HEK293 (cell line): ENCODE measurements around the gene TMEM214.

Experiments used
- CTCF ChIA-PET: fragments of 350-600 bp; formaldehyde crosslinking; extraction: SDS; loops from one replicate; lab custom pipeline; 2021; ENCODE audit warnings: antibody characterized with exemption; lab: Yijun Ruan, JAX
- POLR2A ChIA-PET: fragments of 300-600 bp; formaldehyde crosslinking; extraction: SDS; loops from one replicate; lab custom pipeline; 2020; ENCODE audit warnings: antibody characterized with exemption, inconsistent platforms; lab: Yijun Ruan, JAX
- H3K27ac ChIP-seq: fragments of 200-500 bp; sonication (Bioruptor generic); 2 replicates; pipeline ENCODE4 v1.5.1; 2014; ENCODE audit warnings: low read depth, low read length, control low read depth, inconsistent platforms; ENCODE audit errors: extremely low read depth
- H3K36me3 ChIP-seq, 2 experiments: fragments of 200-500 bp in 1 of 2; sonication (Bioruptor generic) in 1 of 2; 1 replicate in 1 of 2; 2 replicates in 1 of 2; pipeline ENCODE4 v1.5.1; 2014 to 2017; ENCODE audit warnings: inconsistent platforms in 2 of 2, low read length in 2 of 2; ENCODE audit not compliant: control insufficient read depth in 2 of 2, insufficient read depth in 1 of 2
- H3K4me1 ChIP-seq: fragments of 200-500 bp; sonication (Bioruptor generic); 2 replicates; pipeline ENCODE4 v1.5.1; 2014; ENCODE audit warnings: mild to moderate bottlenecking, low read length, inconsistent platforms; ENCODE audit not compliant: control insufficient read depth, insufficient read depth
- H3K4me3 ChIP-seq: 2 replicates; pipeline ENCODE4 v1.5.1; 2011; ENCODE audit warnings: low read depth, mild to moderate bottlenecking, control low read depth, low read length, moderate library complexity
- H3K9me3 ChIP-seq: fragments of 200-500 bp; sonication (Bioruptor generic); 2 replicates; pipeline ENCODE4 v1.5.1; 2014; ENCODE audit warnings: low read depth, low read length, inconsistent platforms; ENCODE audit not compliant: control insufficient read depth, insufficient read depth
- EGR2 ChIP-seq: fragments of 450-650 bp; formaldehyde crosslinking; IDR thresholded peaks from 2 replicates; pipeline ENCODE4 v1.5.1; 2016; ENCODE audit warnings: low read depth, missing biosample characterization, missing genetic modification characterization
- IKZF3 ChIP-seq: fragments of 450-650 bp; IDR thresholded peaks from 2 replicates; pipeline ENCODE4 v1.5.0; 2018; ENCODE audit warnings: missing biosample characterization, mild to moderate bottlenecking, missing genetic modification characterization, moderate library complexity
- PRDM1 ChIP-seq: fragments of 450-650 bp; formaldehyde crosslinking; IDR thresholded peaks from 2 replicates; pipeline ENCODE4; 2016; ENCODE audit warnings: missing biosample characterization, missing genetic modification characterization
- SP3 ChIP-seq: fragments of 450-650 bp; formaldehyde crosslinking; IDR thresholded peaks from 2 replicates; pipeline ENCODE4 v1.5.1; 2016; ENCODE audit warnings: missing biosample characterization, missing genetic modification characterization
- ZBTB20 ChIP-seq: fragments of 450-650 bp; formaldehyde crosslinking; IDR thresholded peaks from 2 replicates; pipeline ENCODE4 v1.5.1; 2016; ENCODE audit warnings: missing biosample characterization, missing genetic modification characterization
- ZNF175 ChIP-seq: fragments of 450-650 bp; formaldehyde crosslinking; IDR thresholded peaks from 2 replicates; pipeline ENCODE4 v1.5.1; 2016; ENCODE audit warnings: missing biosample characterization, missing genetic modification characterization
- ZNF223 ChIP-seq: fragments of 450-650 bp; formaldehyde crosslinking; IDR thresholded peaks from 2 replicates; pipeline ENCODE4 v1.5.1; 2016; ENCODE audit warnings: missing biosample characterization, missing genetic modification characterization
- ZNF37A ChIP-seq: fragments of 450-650 bp; IDR thresholded peaks from 2 replicates; pipeline ENCODE4 v1.5.1; 2018; ENCODE audit warnings: missing biosample characterization, missing genetic modification characterization
- ZNF596 ChIP-seq: fragments of 450-650 bp; IDR thresholded peaks from 2 replicates; pipeline ENCODE4 v1.5.0; 2018; ENCODE audit warnings: missing biosample characterization, mild to moderate bottlenecking, missing genetic modification characterization, moderate library complexity
- ZNF600 ChIP-seq: fragments of 450-650 bp; formaldehyde crosslinking; IDR thresholded peaks from 2 replicates; pipeline ENCODE4 v1.5.1; 2016; ENCODE audit warnings: missing biosample characterization, missing genetic modification characterization
- ZNF776 ChIP-seq: fragments of 450-650 bp; formaldehyde crosslinking; IDR thresholded peaks from 2 replicates; pipeline ENCODE4 v1.5.0; 2017; ENCODE audit warnings: missing biosample characterization, missing genetic modification characterization, borderline replicate concordance
- TF ChIP-seq, protein P1 (sequence below): fragments of 450-650 bp; formaldehyde crosslinking; IDR thresholded peaks from 2 replicates; pipeline ENCODE4 v1.5.1; 2016; ENCODE audit warnings: missing biosample characterization, missing genetic modification characterization
- TF ChIP-seq, protein P2 (sequence below): fragments of 450-650 bp; formaldehyde crosslinking; IDR thresholded peaks from 2 replicates; pipeline ENCODE4 v1.5.1; 2016; ENCODE audit warnings: missing biosample characterization, missing genetic modification characterization

Gene TMEM214

DNA sequence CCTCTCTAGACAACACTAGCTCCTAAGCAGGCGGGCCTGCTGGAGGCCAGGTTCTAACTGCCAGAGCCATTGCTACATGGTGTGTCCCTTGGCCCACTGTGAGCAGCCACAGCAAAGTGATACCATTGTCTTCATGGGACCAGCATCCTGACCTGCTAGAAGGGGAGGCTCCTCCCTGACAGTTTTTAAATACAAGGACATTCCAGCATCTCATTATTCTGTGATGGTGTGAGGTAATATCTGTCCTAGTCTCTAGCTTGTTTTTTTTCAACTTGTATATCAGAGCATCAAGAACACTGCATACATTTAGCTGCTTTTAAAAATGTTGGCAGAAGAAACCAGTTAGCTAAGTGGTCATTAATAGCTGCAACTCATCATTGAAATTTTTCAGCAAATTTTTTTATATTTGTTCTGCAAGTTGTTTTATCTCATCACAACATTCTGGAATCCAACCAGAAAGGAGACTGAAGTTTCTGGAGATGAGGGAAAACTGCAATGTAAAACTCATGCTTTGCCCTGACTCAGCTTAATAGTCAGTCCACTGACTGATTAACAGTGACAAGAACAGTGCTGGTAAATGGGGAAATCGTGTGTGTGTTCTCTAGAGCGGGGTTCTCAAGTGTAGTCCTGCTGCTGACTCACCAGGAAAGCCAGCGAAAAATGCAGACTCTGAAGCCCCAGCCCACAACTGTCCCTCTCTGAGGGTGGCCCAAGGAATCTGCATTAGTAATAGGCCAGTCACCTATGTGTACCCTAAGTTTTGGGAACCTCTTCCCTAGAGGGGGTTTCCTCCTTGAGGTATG lies 44.5 kb upstream of the TMEM214 start:
- CTCF ChIA-PET = interaction anchor here (0.6 to 1.4 kb wide), 3 partner anchors 20 to 143 kb away, joined by 4 read pairs; no protein-coding TSS in a partner anchor
- Histone ChIP-seq H3K27ac (no peak overlapping the region), H3K4me3 (no peak overlapping the region), H3K9me3 (no peaks in the 10 kb centered on the region)
- POLR2A ChIA-PET = no interaction called here
- TF ChIP-seq ZNF37A (tag by site-specific recombination) (no peak), ZBTB20 (tag by site-specific recombination) (peak; percentile 38; the same call in 1 of the 2 replicates), ZNF776 (tag by site-specific recombination) (no peak), ZNF175 (no peak), SP3 (tag by site-specific recombination) (no peak)
- TF ChIP-seq, all 188 proteins: peak for 1
- H3K4me1 ChIP-seq = no peaks in the 10 kb centered on the region
- H3K36me3 ChIP-seq = peaks cover 0 to 9% of the 10 kb centered on the region in 2 experiments; a peak in 1 of 3 replicates

DNA sequence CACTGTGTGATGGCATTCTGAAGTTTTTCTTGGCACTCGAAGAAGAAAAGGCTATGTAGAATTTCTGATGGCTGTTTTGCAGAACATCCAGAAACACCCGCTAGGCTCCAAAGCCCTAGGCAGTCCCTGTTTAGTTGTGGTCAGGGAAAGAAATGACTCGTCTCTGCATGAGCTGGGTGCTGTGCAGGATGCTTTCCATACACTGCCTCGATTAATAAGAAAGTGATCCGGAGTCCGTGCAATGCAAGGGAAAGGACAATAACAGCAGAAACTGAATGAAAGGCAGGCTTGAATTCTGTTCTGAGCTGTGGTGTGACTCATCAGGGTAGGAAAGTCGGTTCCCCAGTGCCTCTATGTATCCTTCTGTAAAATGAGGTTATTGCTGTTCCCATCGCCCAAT lies 43.6 kb upstream of the TMEM214 start:
- H3K27ac ChIP-seq = no peak overlapping the region

DNA sequence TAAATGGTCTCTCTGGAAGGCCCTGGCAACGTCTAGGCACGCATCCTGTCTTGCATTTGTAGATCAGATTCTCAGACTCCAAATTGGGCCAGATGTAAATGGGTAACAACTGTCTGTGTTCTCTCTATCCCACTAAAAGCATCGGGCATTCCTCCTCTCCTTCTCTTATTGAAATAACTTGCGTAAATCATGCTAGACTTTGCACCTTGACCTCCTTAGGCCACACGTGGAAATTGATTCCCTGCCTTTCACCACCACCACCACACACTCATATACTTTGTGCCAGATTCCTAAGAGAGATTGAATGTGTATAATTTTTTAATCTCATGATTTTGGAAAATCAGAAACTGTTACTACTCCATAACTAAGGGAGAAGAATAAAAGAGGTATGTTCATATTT lies 41.0 kb upstream of the TMEM214 start:
- Histone ChIP-seq H3K4me3 (no peak overlapping the region), H3K27ac (no peak overlapping the region), H3K9me3 (no peaks in the 10 kb centered on the region), H3K36me3 (peaks cover 0 to 2% of the 10 kb centered on the region in 2 experiments; a peak in 1 of 3 replicates), H3K4me1 (no peaks in the 10 kb centered on the region)
- ChIA-PET POLR2A (no interaction called here), CTCF (no interaction called here)
- TF ChIP-seq ZNF596 (tag by site-specific recombination) (no peak), ZNF175 (no peak)

More for the DNA sequence above, 43.6 kb upstream of the TMEM214 start:
- H3K4me3 ChIP-seq = no peak overlapping the region
- ChIA-PET POLR2A (no interaction called here), CTCF (interaction anchor here (1.6 kb wide), 1 partner anchor 28 kb away, joined by 4 read pairs; no protein-coding TSS in a partner anchor)
- peaks cover 0 to 9% of the 10 kb centered on the region in 2 experiments; a peak in 1 of 3 replicates for H3K36me3 ChIP-seq
- no peaks in the 10 kb centered on the region for H3K9me3 ChIP-seq
- no peaks in the 10 kb centered on the region for H3K4me1 ChIP-seq
- TF ChIP-seq PRDM1 (tag by site-specific recombination) = peak; percentile 81
- no peak for TF ChIP-seq ZNF223
- TF ChIP-seq ZNF600 = peak; percentile 74
- TF ChIP-seq, protein P1, sequence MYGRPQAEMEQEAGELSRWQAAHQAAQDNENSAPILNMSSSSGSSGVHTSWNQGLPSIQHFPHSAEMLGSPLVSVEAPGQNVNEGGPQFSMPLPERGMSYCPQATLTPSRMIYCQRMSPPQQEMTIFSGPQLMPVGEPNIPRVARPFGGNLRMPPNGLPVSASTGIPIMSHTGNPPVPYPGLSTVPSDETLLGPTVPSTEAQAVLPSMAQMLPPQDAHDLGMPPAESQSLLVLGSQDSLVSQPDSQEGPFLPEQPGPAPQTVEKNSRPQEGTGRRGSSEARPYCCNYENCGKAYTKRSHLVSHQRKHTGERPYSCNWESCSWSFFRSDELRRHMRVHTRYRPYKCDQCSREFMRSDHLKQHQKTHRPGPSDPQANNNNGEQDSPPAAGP (tag by site-specific recombination) = no peak
- no peak for TF ChIP-seq EGR2 (tag by site-specific recombination)

DNA sequence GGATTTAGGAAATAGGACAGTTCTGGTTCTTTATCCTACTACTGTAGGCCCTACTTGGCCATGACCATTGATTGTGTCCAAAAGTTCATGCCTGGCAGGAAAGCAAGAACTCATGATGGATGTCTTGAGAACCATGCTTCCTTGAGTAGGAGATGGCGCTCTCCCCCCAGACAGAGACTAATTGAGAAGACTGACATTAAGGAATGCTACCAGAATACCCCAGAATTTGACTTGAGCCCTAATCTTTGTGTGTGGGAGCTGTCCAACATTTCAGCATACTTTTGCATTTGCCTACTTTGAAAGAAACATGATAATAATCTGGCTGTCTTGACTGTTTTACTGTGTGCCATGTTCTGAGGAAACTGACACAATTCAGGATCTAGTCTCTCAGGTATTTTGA lies 39.0 kb upstream of the TMEM214 start:
- Histone ChIP-seq H3K9me3 (no peaks in the 10 kb centered on the region), H3K4me1 (no peaks in the 10 kb centered on the region), H3K36me3 (no peaks in the 10 kb centered on the region), H3K27ac (no peak overlapping the region), H3K4me3 (no peak overlapping the region)
- POLR2A ChIA-PET = interaction anchor here (1.0 kb wide), 1 partner anchor 13 kb away, joined by 3 read pairs; no protein-coding TSS in a partner anchor
- TF ChIP-seq, protein P2, sequence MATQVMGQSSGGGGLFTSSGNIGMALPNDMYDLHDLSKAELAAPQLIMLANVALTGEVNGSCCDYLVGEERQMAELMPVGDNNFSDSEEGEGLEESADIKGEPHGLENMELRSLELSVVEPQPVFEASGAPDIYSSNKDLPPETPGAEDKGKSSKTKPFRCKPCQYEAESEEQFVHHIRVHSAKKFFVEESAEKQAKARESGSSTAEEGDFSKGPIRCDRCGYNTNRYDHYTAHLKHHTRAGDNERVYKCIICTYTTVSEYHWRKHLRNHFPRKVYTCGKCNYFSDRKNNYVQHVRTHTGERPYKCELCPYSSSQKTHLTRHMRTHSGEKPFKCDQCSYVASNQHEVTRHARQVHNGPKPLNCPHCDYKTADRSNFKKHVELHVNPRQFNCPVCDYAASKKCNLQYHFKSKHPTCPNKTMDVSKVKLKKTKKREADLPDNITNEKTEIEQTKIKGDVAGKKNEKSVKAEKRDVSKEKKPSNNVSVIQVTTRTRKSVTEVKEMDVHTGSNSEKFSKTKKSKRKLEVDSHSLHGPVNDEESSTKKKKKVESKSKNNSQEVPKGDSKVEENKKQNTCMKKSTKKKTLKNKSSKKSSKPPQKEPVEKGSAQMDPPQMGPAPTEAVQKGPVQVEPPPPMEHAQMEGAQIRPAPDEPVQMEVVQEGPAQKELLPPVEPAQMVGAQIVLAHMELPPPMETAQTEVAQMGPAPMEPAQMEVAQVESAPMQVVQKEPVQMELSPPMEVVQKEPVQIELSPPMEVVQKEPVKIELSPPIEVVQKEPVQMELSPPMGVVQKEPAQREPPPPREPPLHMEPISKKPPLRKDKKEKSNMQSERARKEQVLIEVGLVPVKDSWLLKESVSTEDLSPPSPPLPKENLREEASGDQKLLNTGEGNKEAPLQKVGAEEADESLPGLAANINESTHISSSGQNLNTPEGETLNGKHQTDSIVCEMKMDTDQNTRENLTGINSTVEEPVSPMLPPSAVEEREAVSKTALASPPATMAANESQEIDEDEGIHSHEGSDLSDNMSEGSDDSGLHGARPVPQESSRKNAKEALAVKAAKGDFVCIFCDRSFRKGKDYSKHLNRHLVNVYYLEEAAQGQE (tag by site-specific recombination) = peak; percentile 91
- no peak for TF ChIP-seq IKZF3 (tag by site-specific recombination)
- CTCF ChIA-PET = interaction anchor here (1.1 to 3.8 kb wide), 5 partner anchors 10 to 147 kb away, joined by 3 to 16 read pairs (median 8); no protein-coding TSS in a partner anchor
